ENCODE results near the gene DIPK1B.
A peak's percentile ranks its signal among the peaks of the same experiment; 100 is the strongest.

DIPK1B gene

GRCh38 chr9:136686794-136687711, 25.3 kb upstream of the DIPK1B start, which contains the start of gene AGPAT2 (continued):
- TF ChIP-seq ZNF214 (tag by site-specific recombination; IDR thresholded peaks at IDR 0.05; ENCODE audit: borderline replicate concordance) (no peak), ZNF621 (tag by site-specific recombination; IDR thresholded peaks at IDR 0.05) (no peak), SP3 (tag by site-specific recombination; IDR thresholded peaks at IDR 0.05) (peak; percentile 32), ZNF560 (tag by site-specific recombination; IDR thresholded peaks at IDR 0.05; ENCODE audit: borderline replicate concordance) (no peak), ZBTB6 (tag by site-specific recombination; IDR thresholded peaks at IDR 0.05) (peak; percentile 78), TCF7L2 (IDR thresholded peaks at IDR 0.05; ENCODE audit: borderline replicate concordance, low read depth, low read length) (no peak), ZNF701 (tag by site-specific recombination; IDR thresholded peaks at IDR 0.05) (no peak), KLF16 (tag by site-specific recombination; IDR thresholded peaks at IDR 0.05) (no peak), ZNF600 (tag by site-specific recombination; IDR thresholded peaks at IDR 0.05) (no peak), ZNF544 (tag by site-specific recombination; IDR thresholded peaks at IDR 0.05) (no peak), ZNF707 (tag by site-specific recombination; IDR thresholded peaks at IDR 0.05) (no peak), ZNF16 (tag by site-specific recombination; IDR thresholded peaks at IDR 0.05; ENCODE audit: low read depth) (no peak), ZNF692 (tag by site-specific recombination; IDR thresholded peaks at IDR 0.05) (peak; percentile 73), ZFP69B (tag by site-specific recombination; IDR thresholded peaks at IDR 0.05) (0 out of 2 replicates have a peak, but pooled peaks have one; percentile 30), ZEB2 (tag by site-specific recombination; IDR thresholded peaks at IDR 0.05) (no peak; the same call in 1 of the 2 replicates), ZNF423 (tag by site-specific recombination; IDR thresholded peaks at IDR 0.05) (0 out of 2 replicates have a peak, but pooled peaks have one; percentile 32), ZNF513 (tag by site-specific recombination; IDR thresholded peaks at IDR 0.05) (no peak), ZNF398 (tag by site-specific recombination; IDR thresholded peaks at IDR 0.05) (peak; percentile 56; the same call in 1 of the 2 replicates), ZNF776 (tag by site-specific recombination; IDR thresholded peaks at IDR 0.05; ENCODE audit: borderline replicate concordance) (no peak), ZSCAN30 (tag by site-specific recombination; IDR thresholded peaks at IDR 0.05) (peak; percentile 71; the same call in 1 of the 2 replicates), PATZ1 (tag by site-specific recombination; IDR thresholded peaks at IDR 0.05) (peak; percentile 61; the same call in 1 of the 2 replicates), ZNF558 (tag by site-specific recombination; IDR thresholded peaks at IDR 0.05) (no peak), ZBTB21 (tag by site-specific recombination; IDR thresholded peaks at IDR 0.05) (no peak), REST (tag by site-specific recombination; IDR thresholded peaks at IDR 0.05) (no peak), ZNF404 (tag by site-specific recombination; IDR thresholded peaks at IDR 0.05) (no peak), ZNF155 (tag by site-specific recombination; IDR thresholded peaks at IDR 0.05) (no peak)

Data from HEK293 (cell line).